SK-N-SH (cell line): Measurements from ENCODE around the gene TOGARAM2. TPM values are rescaled to one million over a fixed set of nuclear protein-coding genes. Genes with fewer than 3 reads are reported as not detected.

Experiments used
- CTCF ChIA-PET: fragments of 300-600, 350-600 bp; formaldehyde crosslinking; extraction: SDS; loops from one replicate; lab custom pipeline; 2021; lab: Yijun Ruan, JAX
- POLR2A ChIA-PET: fragments of 350-600 bp; sonication (Branson Sonifier 250); formaldehyde crosslinking; extraction: SDS; loops from one replicate; lab custom pipeline; 2020; ENCODE audit warnings: antibody characterized with exemption, inconsistent platforms; lab: Yijun Ruan, JAX
- DNase-seq: peaks from one replicate; pipeline ENCODE4 v3.0.0; 2012
- H2AFZ ChIP-seq: fragments of 200-600 bp; sonication (generic); 2 replicates; pipeline ENCODE4 v1.8.1; 2016; ENCODE audit warnings: antibody characterized with exemption, mild to moderate bottlenecking, low read depth
- H3F3A ChIP-seq: fragments of 200-600 bp; sonication (generic); replicated peaks from 2 replicates; pipeline ENCODE3; 2016; ENCODE audit warnings: antibody characterized with exemption, mild to moderate bottlenecking; ENCODE audit not compliant: insufficient read depth
- H3K27ac ChIP-seq, 2 experiments: fragments of 200-500 bp in 1 of 2; fragments of 200-600 bp in 1 of 2; sonication (Bioruptor generic) in 1 of 2; sonication (generic), shearing (Covaris generic) in 1 of 2; 2 replicates each; pipeline versions ENCODE4 v1.5.1 to v1.6.1; 2014 to 2016; ENCODE audit warnings: low read depth in 2 of 2, inconsistent platforms in 1 of 2, low read length in 1 of 2, mild to moderate bottlenecking in 1 of 2, mixed read lengths in 1 of 2
- H3K27me3 ChIP-seq: fragments of 200-600 bp; sonication (generic), shearing (Covaris generic); 2 replicates; pipeline ENCODE4 v1.6.1; 2016; ENCODE audit warnings: mixed run types; ENCODE audit not compliant: insufficient read depth
- H3K36me3 ChIP-seq, 2 experiments: fragments of 200-500 bp in 1 of 2; fragments of 200-600 bp in 1 of 2; sonication (Bioruptor generic) in 1 of 2; sonication (generic) in 1 of 2; replicated peaks in 1 of 2; 2 replicates each; pipeline versions ENCODE3 to v1.5.1; 2014 to 2016; ENCODE audit warnings: low read length in 1 of 2, mild to moderate bottlenecking in 1 of 2; ENCODE audit not compliant: insufficient read depth in 2 of 2, control insufficient read depth in 1 of 2
- H3K4me1 ChIP-seq, 2 experiments: fragments of 200-500 bp in 1 of 2; fragments of 200-600 bp in 1 of 2; sonication (Bioruptor generic) in 1 of 2; sonication (generic), shearing (Covaris generic) in 1 of 2; 2 replicates each; pipeline versions ENCODE4 v1.5.1 to v1.6.1; 2014 to 2016; ENCODE audit warnings: low read depth in 1 of 2, low read length in 1 of 2, mixed run types in 1 of 2; ENCODE audit not compliant: insufficient read depth in 2 of 2, control insufficient read depth in 1 of 2
- H3K4me2 ChIP-seq: fragments of 200-600 bp; sonication (generic), shearing (Covaris generic); 2 replicates; pipeline ENCODE4 v1.6.1; 2017; ENCODE audit warnings: mixed run types
- H3K4me3 ChIP-seq, 2 experiments: fragments of 200-500 bp in 1 of 2; fragments of 200-600 bp in 1 of 2; sonication (Bioruptor generic) in 1 of 2; sonication (generic), shearing (Covaris generic) in 1 of 2; 2 replicates each; pipeline versions ENCODE4 v1.5.1 to v1.8.1; 2014 to 2016; ENCODE audit warnings: low read depth in 2 of 2, inconsistent platforms in 1 of 2, low read length in 1 of 2, mild to moderate bottlenecking in 1 of 2, mixed read lengths in 1 of 2, moderate library complexity in 1 of 2
- H3K79me2 ChIP-seq: fragments of 200-600 bp; sonication (generic); 2 replicates; pipeline ENCODE4 v1.8.1; 2017; ENCODE audit warnings: mild to moderate bottlenecking; ENCODE audit not compliant: insufficient read depth
- H3K9ac ChIP-seq: fragments of 200-600 bp; sonication (generic); 2 replicates; pipeline ENCODE4 v1.6.1; 2017; ENCODE audit warnings: mixed run types
- H3K9me2 ChIP-seq: fragments of 200-600 bp; sonication (generic); 2 replicates; pipeline ENCODE4 v1.6.1; 2017; ENCODE audit warnings: mixed run types
- H3K9me3 ChIP-seq: fragments of 200-600 bp; sonication (generic); 2 replicates; pipeline ENCODE4 v1.6.1; 2017; ENCODE audit warnings: mixed run types, mild to moderate bottlenecking, moderate library complexity
- H4K20me1 ChIP-seq: fragments of 200-600 bp; sonication (generic); 2 replicates; pipeline ENCODE4 v1.6.1; 2017; ENCODE audit warnings: mild to moderate bottlenecking, mixed run types; ENCODE audit not compliant: insufficient read depth
- CHD2 ChIP-seq: fragments of 150-350 bp; IDR thresholded peaks from 2 replicates; pipeline ENCODE4 v1.6.1; 2018; ENCODE audit warnings: low read length; ENCODE audit not compliant: partially characterized antibody
- ELF1 ChIP-seq: IDR thresholded peaks from 2 replicates; pipeline ENCODE4 v1.4.0; 2012
- EZH2phosphoT487 ChIP-seq: fragments of 200-600 bp; sonication (generic); IDR thresholded peaks from 2 replicates; pipeline ENCODE4 v1.6.1; 2017; ENCODE audit warnings: low read depth, mixed run types, mild to moderate bottlenecking, antibody characterized with exemption, moderate library complexity, borderline replicate concordance
- FOSL2 ChIP-seq: IDR thresholded peaks from 2 replicates; pipeline ENCODE4 v1.4.0; 2012; ENCODE audit warnings: low read depth, mild to moderate bottlenecking, moderate library complexity, borderline replicate concordance
- FOXM1 ChIP-seq: IDR thresholded peaks from 2 replicates; pipeline ENCODE4 v1.4.0; 2012; ENCODE audit warnings: low read depth, mild to moderate bottlenecking
- GABPA ChIP-seq: IDR thresholded peaks from 2 replicates; pipeline ENCODE4 v1.4.0; 2012; ENCODE audit warnings: low read depth, mild to moderate bottlenecking
- GATA2 ChIP-seq: sonication (generic); formaldehyde crosslinking; IDR thresholded peaks from 2 replicates; pipeline ENCODE4 v1.5.0; 2020; ENCODE audit warnings: mild to moderate bottlenecking, missing genetic modification reagents
- IRF3 ChIP-seq: fragments of 150-350 bp; IDR thresholded peaks from 2 replicates; pipeline ENCODE4 v1.6.1; 2016; ENCODE audit warnings: mild to moderate bottlenecking, low read depth, low read length
- MAX ChIP-seq: IDR thresholded peaks from 2 replicates; pipeline ENCODE4 v1.4.0; 2012; ENCODE audit warnings: low read depth
- MEF2A ChIP-seq: IDR thresholded peaks from 2 replicates; pipeline ENCODE4 v1.4.0; 2012; ENCODE audit warnings: low read depth, borderline replicate concordance
- MXI1 ChIP-seq: IDR thresholded peaks from 2 replicates; pipeline ENCODE4 v1.6.1; 2012; ENCODE audit warnings: mild to moderate bottlenecking, low read depth, low read length, improper control_type of control experiment
- NFIC ChIP-seq: IDR thresholded peaks from 2 replicates; pipeline ENCODE4 v1.4.0; 2012; ENCODE audit warnings: borderline replicate concordance
- NRF1 ChIP-seq: IDR thresholded peaks from 2 replicates; pipeline ENCODE4 v1.6.1; 2012; ENCODE audit warnings: low read depth, mild to moderate bottlenecking, low read length
- PBX3 ChIP-seq: IDR thresholded peaks from 2 replicates; pipeline ENCODE4; 2012
- RFX5 ChIP-seq: IDR thresholded peaks from 2 replicates; pipeline ENCODE4 v1.6.1; 2012; ENCODE audit warnings: mild to moderate bottlenecking, improper control_type of control experiment, low read length
- RXRA ChIP-seq: IDR thresholded peaks from 2 replicates; pipeline ENCODE4 v1.4.0; 2012; ENCODE audit warnings: low read depth, mild to moderate bottlenecking, borderline replicate concordance
- SIN3A ChIP-seq: IDR thresholded peaks from 2 replicates; pipeline ENCODE4 v1.6.1; 2012; ENCODE audit warnings: low read depth, mild to moderate bottlenecking, low read length, moderate library complexity, borderline replicate concordance
- USF2 ChIP-seq: fragments of 150-350 bp; IDR thresholded peaks from 2 replicates; pipeline ENCODE4 v1.6.1; 2017; ENCODE audit warnings: antibody characterized with exemption, low read length, low read depth, borderline replicate concordance
- ZBTB33 ChIP-seq: IDR thresholded peaks from 2 replicates; pipeline ENCODE4 v1.4.0; 2012; ENCODE audit warnings: low read depth, borderline replicate concordance
- WGBS: methylation state at CpG from one replicate; pipeline ENCODE4 v1.1.6; 2017; ENCODE audit warnings: low lambda C conversion rate; 5-methylcytosine and 5-hydroxymethylcytosine counted together
- polyA plus RNA-seq, 3 experiments: library from polyadenylated mRNA; depleted of rRNA; stranded (reverse); fragments of >200 nt; gene quantifications; 2 replicates each; pipeline ENCODE4 v1.2.3, GENCODE V29; 2012

The TOGARAM2 gene
- polyA plus RNA-seq, 1 of the 3 experiments (the other 2 are of a cell fraction) = 0.69 TPM

GRCh38 chr2:29023188-29023587, 42.1 kb downstream of the TOGARAM2 start (continued):
- TF ChIP-seq ZBTB33 (no peak), MEF2A (no peak), MXI1 (no peak), PBX3 (no peak)

GRCh38 chr2:29024882-29025430, 43.9 kb downstream of the TOGARAM2 start:
- Histone ChIP-seq H4K20me1 (no peaks in the 10 kb centered on the region), H3K36me3 (no peaks in the 10 kb centered on the region), H3F3A (no peaks in the 10 kb centered on the region), H3K9ac (no peak overlapping the region), H2AFZ (no peak overlapping the region), H3K4me3 (no peak overlapping the region), H3K79me2 (no peaks in the 10 kb centered on the region), H3K9me3 (no peaks in the 10 kb centered on the region), H3K4me2 (no peak overlapping the region), H3K9me2 (no peaks in the 10 kb centered on the region), H3K4me1 (peaks cover 0 to 9% of the 10 kb centered on the region in 2 experiments; a peak in 1 of 4 replicates), H3K27ac (no peak overlapping the region), H3K27me3 (peaks cover 2% of the 10 kb centered on the region; the same call in 1 of the 2 replicates)
- POLR2A ChIA-PET = no interaction called here
- no peak for DNase-seq
- 66% methylated on average over 4 of the region's 4 CpGs for WGBS
- CTCF ChIA-PET = interaction anchor here (1.1 to 3.1 kb wide), 2 partner anchors 15 to 55 kb away, joined by 3 to 12 read pairs; no protein-coding TSS in a partner anchor
- TF ChIP-seq MAX = no peak
- TF ChIP-seq RXRA = no peak
- no peak for TF ChIP-seq ZBTB33
- TF ChIP-seq FOSL2 = no peak
- no peak for TF ChIP-seq NRF1
- TF ChIP-seq GATA2 = no peak
- TF ChIP-seq CHD2 = no peak
- no peak for TF ChIP-seq EZH2phosphoT487
- no peak for TF ChIP-seq ELF1
- no peak for TF ChIP-seq NFIC
- no peak for TF ChIP-seq IRF3
- TF ChIP-seq RFX5 = no peak
- no peak for TF ChIP-seq USF2
- no peak for TF ChIP-seq FOXM1
- TF ChIP-seq SIN3A = no peak
- TF ChIP-seq GABPA = no peak
